Liver (tissue), 9 donors: Measurements from ENCODE around the gene ARMH3. TPM values are rescaled to one million over a fixed set of nuclear protein-coding genes. Genes with fewer than 3 reads are reported as not detected.

Experiments used
- DNase-seq: peaks from one replicate; pipeline ENCODE4 v3.0.0-alpha.2; 2017; ENCODE audit warnings: low spot score
- H3K27ac ChIP-seq, 2 donors: one replicate each; pipeline ENCODE4 v1.7.0; 2013; ENCODE audit warnings: inconsistent platforms in 2 of 2, low read length in 2 of 2, control low read depth in 1 of 2, low read depth in 1 of 2, mild to moderate bottlenecking in 1 of 2
- H3K27me3 ChIP-seq, 4 donors: one replicate each; pipeline versions ENCODE4 v1.6.1 to v1.7.0; 2013; ENCODE audit warnings: low read length in 3 of 4, inconsistent platforms in 1 of 4, mild to moderate bottlenecking in 1 of 4, moderate library complexity in 1 of 4; ENCODE audit not compliant: control insufficient read depth in 4 of 4, insufficient read depth in 4 of 4
- H3K36me3 ChIP-seq, 4 donors: one replicate each; pipeline versions ENCODE4 v1.6.1 to v1.7.0; 2013; ENCODE audit warnings: low read length in 3 of 4, mild to moderate bottlenecking in 3 of 4, low read depth in 1 of 4, moderate library complexity in 1 of 4; ENCODE audit not compliant: control insufficient read depth in 4 of 4, insufficient read depth in 3 of 4
- H3K4me1 ChIP-seq, 4 donors: one replicate each; pipeline versions ENCODE4 v1.6.1 to v1.7.0; 2013; ENCODE audit warnings: low read length in 3 of 4, mild to moderate bottlenecking in 3 of 4, moderate library complexity in 1 of 4; ENCODE audit not compliant: control insufficient read depth in 4 of 4, insufficient read depth in 4 of 4
- H3K4me3 ChIP-seq, 3 donors: one replicate each; pipeline versions ENCODE4 v1.6.1 to v1.7.0; 2013; ENCODE audit warnings: low read length in 3 of 3, control low read depth in 1 of 3, low read depth in 1 of 3, mild to moderate bottlenecking in 1 of 3
- H3K9ac ChIP-seq, 2 donors: one replicate each; pipeline ENCODE4 v1.7.0; 2013; ENCODE audit warnings: low read length in 2 of 2, mild to moderate bottlenecking in 2 of 2, moderate library complexity in 2 of 2, control low read depth in 1 of 2, low read depth in 1 of 2
- H3K9me3 ChIP-seq, 4 donors: one replicate each; pipeline versions ENCODE4 v1.6.1 to v1.7.0; 2013; ENCODE audit warnings: low read length in 3 of 4; ENCODE audit not compliant: control insufficient read depth in 4 of 4
- EGR1 ChIP-seq, 2 donors: IDR thresholded peaks; 2 replicates each; pipeline ENCODE4 v1.6.1; 2016 to 2018; ENCODE audit warnings: antibody characterized with exemption in 2 of 2, low read depth in 2 of 2
- FOXA1 ChIP-seq: IDR thresholded peaks from 2 replicates; pipeline ENCODE4 v1.6.1; 2016; ENCODE audit warnings: antibody characterized with exemption
- FOXA2 ChIP-seq: IDR thresholded peaks from 2 replicates; pipeline ENCODE4 v1.6.1; 2016; ENCODE audit warnings: antibody characterized with exemption
- GABPA ChIP-seq, 2 donors: IDR thresholded peaks in 1 of 2; conservative IDR thresholded peaks in 1 of 2; 2 replicates each; pipeline ENCODE4 v1.6.1; 2016; ENCODE audit warnings: antibody characterized with exemption in 2 of 2, mild to moderate bottlenecking in 1 of 2, moderate library complexity in 1 of 2
- HNF4A ChIP-seq, 2 donors: conservative IDR thresholded peaks; 2 replicates each; pipeline ENCODE4 v1.6.1; 2016; ENCODE audit warnings: antibody characterized with exemption in 2 of 2, mild to moderate bottlenecking in 2 of 2
- HNF4G ChIP-seq: IDR thresholded peaks from 2 replicates; pipeline ENCODE4 v1.6.1; 2016; ENCODE audit warnings: antibody characterized with exemption
- JUND ChIP-seq, 2 donors: IDR thresholded peaks; 2 replicates each; pipeline ENCODE4 v1.6.1; 2016; ENCODE audit warnings: antibody characterized with exemption in 2 of 2
- NR2F2 ChIP-seq: IDR thresholded peaks from 2 replicates; pipeline ENCODE4 v1.6.1; 2016; ENCODE audit warnings: antibody characterized with exemption
- RAD21 ChIP-seq, 2 donors: IDR thresholded peaks; 2 replicates each; pipeline ENCODE4 v1.6.1; 2016; ENCODE audit warnings: antibody characterized with exemption in 2 of 2, mild to moderate bottlenecking in 2 of 2
- RXRA ChIP-seq, 2 donors: IDR thresholded peaks; 2 replicates each; pipeline ENCODE4 v1.6.1; 2017 to 2018; ENCODE audit warnings: antibody characterized with exemption in 2 of 2, mild to moderate bottlenecking in 1 of 2
- SP1 ChIP-seq: IDR thresholded peaks from 2 replicates; pipeline ENCODE4 v1.6.1; 2018; ENCODE audit warnings: antibody characterized with exemption, mild to moderate bottlenecking
- TAF1 ChIP-seq: conservative IDR thresholded peaks from 2 replicates; pipeline ENCODE4 v1.6.1; 2016; ENCODE audit warnings: antibody characterized with exemption, mild to moderate bottlenecking
- YY1 ChIP-seq: IDR thresholded peaks from 2 replicates; pipeline ENCODE4 v1.6.1; 2016; ENCODE audit warnings: antibody characterized with exemption, mild to moderate bottlenecking
- WGBS: extraction: QIAGEN DNeasy Blood & Tissue Kit; methylation state at CpG from one replicate; pipeline ENCODE4 v1.1.7; 2013; 5-methylcytosine and 5-hydroxymethylcytosine counted together
- polyA plus RNA-seq, 2 donors: library from polyadenylated mRNA; stranded (reverse) in 1 of 2; unstranded in 1 of 2; fragments of 200-250 nt in 1 of 2; fragments of >200 nt in 1 of 2; fragmentation: Nextera tagmentation in 1 of 2; extraction: Ambion mirVana in 1 of 2; gene quantifications; one replicate each; pipeline versions ENCODE4 v1.2.1 to v1.2.3, GENCODE V29; 2013 to 2015
- total RNA-seq, 2 donors: library from RNA; depleted of rRNA; stranded (reverse); fragments of >200 nt; gene quantifications; one replicate each; pipeline ENCODE4 v1.2.3, GENCODE V29; 2014
- TF ChIP-seq, protein P1 (sequence below): IDR thresholded peaks from 2 replicates; pipeline ENCODE4 v1.6.1; 2016; ENCODE audit warnings: antibody characterized with exemption
- TF ChIP-seq, protein P2 (sequence below): fragments of 150-350 bp; IDR thresholded peaks from 2 replicates; pipeline ENCODE4 v1.5.1; 2017; ENCODE audit warnings: improper control_type of control experiment, low read depth, low read length; ENCODE audit not compliant: missing input control
- TF ChIP-seq, protein P3 (sequence below): IDR thresholded peaks from 2 replicates; pipeline ENCODE4 v1.6.1; 2016; ENCODE audit warnings: antibody characterized with exemption
- TF ChIP-seq, protein P4 (sequence below): IDR thresholded peaks from 2 replicates; pipeline ENCODE4 v1.6.1; 2016; ENCODE audit warnings: antibody characterized with exemption
- TF ChIP-seq, protein P5 (sequence below): IDR thresholded peaks from 2 replicates; pipeline ENCODE4 v1.6.1; 2016; ENCODE audit warnings: antibody characterized with exemption, mild to moderate bottlenecking
- donor health status: healthy.
- donor health status: healthy.
- donor health status: healthy.
- donor health status: healthy.
- donor health status: healthy.

ARMH3 gene
- total and polyA plus RNA-seq, 4 donors: 5.3 to 14.9 (median 9.2) TPM

DNA sequence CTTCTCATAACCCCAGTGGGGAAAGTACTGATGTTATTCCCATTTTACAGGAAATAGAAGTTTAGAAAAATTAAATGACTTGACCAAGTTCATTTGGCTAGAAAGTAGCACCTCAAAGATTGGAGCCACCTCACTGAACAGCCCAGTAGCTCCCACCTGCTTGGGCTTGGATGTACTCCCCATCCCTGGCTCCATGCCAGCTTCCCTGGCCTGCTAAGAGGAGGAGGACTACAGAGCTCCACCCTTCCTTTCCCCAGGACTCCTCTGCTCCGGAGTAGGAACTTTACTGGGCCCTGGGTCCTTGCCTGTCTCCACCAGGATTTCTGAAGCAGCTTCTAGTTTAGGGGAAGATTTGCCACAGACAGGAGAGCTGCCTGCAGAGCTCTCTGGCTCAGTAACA lies 12.2 kb upstream of the ARMH3 start:
- Histone ChIP-seq H3K27ac (no peak overlapping the region), H3K4me1 (peaks cover 11 to 22% (median 15%) of the 10 kb centered on the region in 4 donors), H3K4me3 (no peak overlapping the region), H3K9me3 (no peaks in the 10 kb centered on the region), H3K36me3 (peaks cover 0 to 2% (median 0%) of the 10 kb centered on the region in 4 donors), H3K27me3 (no peaks in the 10 kb centered on the region), H3K9ac (no peak overlapping the region)
- TF ChIP-seq RAD21 (IDR thresholded peaks at IDR 0.05): no peak
- TF ChIP-seq, protein P1, sequence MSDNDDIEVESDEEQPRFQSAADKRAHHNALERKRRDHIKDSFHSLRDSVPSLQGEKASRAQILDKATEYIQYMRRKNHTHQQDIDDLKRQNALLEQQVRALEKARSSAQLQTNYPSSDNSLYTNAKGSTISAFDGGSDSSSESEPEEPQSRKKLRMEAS: no peak
- TF ChIP-seq, protein P2, sequence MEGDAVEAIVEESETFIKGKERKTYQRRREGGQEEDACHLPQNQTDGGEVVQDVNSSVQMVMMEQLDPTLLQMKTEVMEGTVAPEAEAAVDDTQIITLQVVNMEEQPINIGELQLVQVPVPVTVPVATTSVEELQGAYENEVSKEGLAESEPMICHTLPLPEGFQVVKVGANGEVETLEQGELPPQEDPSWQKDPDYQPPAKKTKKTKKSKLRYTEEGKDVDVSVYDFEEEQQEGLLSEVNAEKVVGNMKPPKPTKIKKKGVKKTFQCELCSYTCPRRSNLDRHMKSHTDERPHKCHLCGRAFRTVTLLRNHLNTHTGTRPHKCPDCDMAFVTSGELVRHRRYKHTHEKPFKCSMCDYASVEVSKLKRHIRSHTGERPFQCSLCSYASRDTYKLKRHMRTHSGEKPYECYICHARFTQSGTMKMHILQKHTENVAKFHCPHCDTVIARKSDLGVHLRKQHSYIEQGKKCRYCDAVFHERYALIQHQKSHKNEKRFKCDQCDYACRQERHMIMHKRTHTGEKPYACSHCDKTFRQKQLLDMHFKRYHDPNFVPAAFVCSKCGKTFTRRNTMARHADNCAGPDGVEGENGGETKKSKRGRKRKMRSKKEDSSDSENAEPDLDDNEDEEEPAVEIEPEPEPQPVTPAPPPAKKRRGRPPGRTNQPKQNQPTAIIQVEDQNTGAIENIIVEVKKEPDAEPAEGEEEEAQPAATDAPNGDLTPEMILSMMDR: no peak
- no peak for TF ChIP-seq GABPA (IDR thresholded peaks at IDR 0.05 in 1 of 2, conservative IDR thresholded peaks at IDR 0.05 in 1 of 2)
- no peak for TF ChIP-seq NR2F2
- TF ChIP-seq JUND (IDR thresholded peaks at IDR 0.05): no peak
- TF ChIP-seq FOXA2: no peak
- no peak for TF ChIP-seq TAF1
- no peak for TF ChIP-seq EGR1 (IDR thresholded peaks at IDR 0.05; ENCODE audit: low read depth in 2 of 2)
- TF ChIP-seq, protein P3, sequence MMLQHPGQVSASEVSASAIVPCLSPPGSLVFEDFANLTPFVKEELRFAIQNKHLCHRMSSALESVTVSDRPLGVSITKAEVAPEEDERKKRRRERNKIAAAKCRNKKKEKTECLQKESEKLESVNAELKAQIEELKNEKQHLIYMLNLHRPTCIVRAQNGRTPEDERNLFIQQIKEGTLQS: no peak
- no peak for TF ChIP-seq YY1
- TF ChIP-seq, protein P4, sequence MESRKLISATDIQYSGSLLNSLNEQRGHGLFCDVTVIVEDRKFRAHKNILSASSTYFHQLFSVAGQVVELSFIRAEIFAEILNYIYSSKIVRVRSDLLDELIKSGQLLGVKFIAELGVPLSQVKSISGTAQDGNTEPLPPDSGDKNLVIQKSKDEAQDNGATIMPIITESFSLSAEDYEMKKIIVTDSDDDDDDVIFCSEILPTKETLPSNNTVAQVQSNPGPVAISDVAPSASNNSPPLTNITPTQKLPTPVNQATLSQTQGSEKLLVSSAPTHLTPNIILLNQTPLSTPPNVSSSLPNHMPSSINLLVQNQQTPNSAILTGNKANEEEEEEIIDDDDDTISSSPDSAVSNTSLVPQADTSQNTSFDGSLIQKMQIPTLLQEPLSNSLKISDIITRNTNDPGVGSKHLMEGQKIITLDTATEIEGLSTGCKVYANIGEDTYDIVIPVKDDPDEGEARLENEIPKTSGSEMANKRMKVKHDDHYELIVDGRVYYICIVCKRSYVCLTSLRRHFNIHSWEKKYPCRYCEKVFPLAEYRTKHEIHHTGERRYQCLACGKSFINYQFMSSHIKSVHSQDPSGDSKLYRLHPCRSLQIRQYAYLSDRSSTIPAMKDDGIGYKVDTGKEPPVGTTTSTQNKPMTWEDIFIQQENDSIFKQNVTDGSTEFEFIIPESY: no peak
- TF ChIP-seq FOXA1: no peak
- TF ChIP-seq HNF4G: no peak
- 62% methylated on average over 1 of the region's 1 CpG for WGBS
- no peak for DNase-seq

DNA sequence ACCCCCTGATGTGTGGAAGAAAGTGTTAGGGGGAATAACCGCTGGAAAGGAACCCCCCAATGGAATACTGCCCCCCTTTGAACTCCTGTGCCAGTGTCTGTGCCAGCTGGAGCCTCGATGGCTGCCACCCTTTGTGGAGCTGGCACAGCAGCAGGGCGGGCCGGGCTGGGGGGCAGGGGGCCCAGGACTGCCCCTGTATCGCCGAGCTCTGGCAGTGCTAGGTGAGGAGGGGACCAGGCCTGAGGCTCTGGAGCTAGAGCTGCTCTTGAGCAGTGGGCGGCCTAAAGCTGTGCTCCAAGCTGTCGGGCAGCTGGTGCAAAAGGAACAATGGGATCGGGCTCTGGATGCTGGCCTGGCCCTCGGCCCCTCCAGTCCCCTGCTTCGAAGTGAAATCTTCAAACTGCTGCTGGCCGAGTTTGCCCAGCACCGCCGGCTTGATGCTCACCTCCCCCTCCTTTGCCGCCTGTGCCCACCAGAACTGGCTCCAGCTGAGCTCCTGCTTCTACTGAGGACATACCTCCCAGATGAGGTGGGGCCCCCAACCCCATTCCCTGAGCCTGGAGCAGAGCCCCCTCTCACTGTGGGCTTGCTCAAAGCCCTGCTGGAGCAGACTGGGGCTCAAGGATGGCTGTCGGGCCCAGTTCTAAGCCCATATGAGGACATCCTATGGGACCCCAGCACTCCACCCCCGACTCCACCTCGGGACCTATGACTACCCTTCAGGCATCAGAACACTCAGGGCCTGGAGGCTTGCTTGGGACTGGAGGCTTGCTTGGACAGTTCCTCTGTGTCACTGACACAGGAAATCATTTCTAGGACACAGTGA lies 11.3 kb upstream of the ARMH3 start:
- no peak overlapping the region for H3K9ac ChIP-seq
- no peak overlapping the region for H3K27ac ChIP-seq
- WGBS: 93% methylated on average over 18 of the region's 18 CpGs
- H3K27me3 ChIP-seq: no peaks in the 10 kb centered on the region
- no peaks in the 10 kb centered on the region for H3K9me3 ChIP-seq
- no peak overlapping the region for H3K4me3 ChIP-seq
- DNase-seq: no peak
- peaks cover 0 to 2% (median 0%) of the 10 kb centered on the region in 4 donors for H3K36me3 ChIP-seq
- H3K4me1 ChIP-seq: peaks cover 11 to 22% (median 15%) of the 10 kb centered on the region in 4 donors
- TF ChIP-seq HNF4G (no peak), FOXA1 (no peak), EGR1 (IDR thresholded peaks at IDR 0.05; ENCODE audit: low read depth in 2 of 2) (no peak), TAF1 (no peak), YY1 (no peak), HNF4A (conservative IDR thresholded peaks at IDR 0.05) (no peak), RXRA (IDR thresholded peaks at IDR 0.05) (no peak), NR2F2 (no peak), SP1 (no peak), JUND (IDR thresholded peaks at IDR 0.05) (no peak), FOXA2 (no peak)
- TF ChIP-seq, protein P2: no peak
- TF ChIP-seq, protein P5, sequence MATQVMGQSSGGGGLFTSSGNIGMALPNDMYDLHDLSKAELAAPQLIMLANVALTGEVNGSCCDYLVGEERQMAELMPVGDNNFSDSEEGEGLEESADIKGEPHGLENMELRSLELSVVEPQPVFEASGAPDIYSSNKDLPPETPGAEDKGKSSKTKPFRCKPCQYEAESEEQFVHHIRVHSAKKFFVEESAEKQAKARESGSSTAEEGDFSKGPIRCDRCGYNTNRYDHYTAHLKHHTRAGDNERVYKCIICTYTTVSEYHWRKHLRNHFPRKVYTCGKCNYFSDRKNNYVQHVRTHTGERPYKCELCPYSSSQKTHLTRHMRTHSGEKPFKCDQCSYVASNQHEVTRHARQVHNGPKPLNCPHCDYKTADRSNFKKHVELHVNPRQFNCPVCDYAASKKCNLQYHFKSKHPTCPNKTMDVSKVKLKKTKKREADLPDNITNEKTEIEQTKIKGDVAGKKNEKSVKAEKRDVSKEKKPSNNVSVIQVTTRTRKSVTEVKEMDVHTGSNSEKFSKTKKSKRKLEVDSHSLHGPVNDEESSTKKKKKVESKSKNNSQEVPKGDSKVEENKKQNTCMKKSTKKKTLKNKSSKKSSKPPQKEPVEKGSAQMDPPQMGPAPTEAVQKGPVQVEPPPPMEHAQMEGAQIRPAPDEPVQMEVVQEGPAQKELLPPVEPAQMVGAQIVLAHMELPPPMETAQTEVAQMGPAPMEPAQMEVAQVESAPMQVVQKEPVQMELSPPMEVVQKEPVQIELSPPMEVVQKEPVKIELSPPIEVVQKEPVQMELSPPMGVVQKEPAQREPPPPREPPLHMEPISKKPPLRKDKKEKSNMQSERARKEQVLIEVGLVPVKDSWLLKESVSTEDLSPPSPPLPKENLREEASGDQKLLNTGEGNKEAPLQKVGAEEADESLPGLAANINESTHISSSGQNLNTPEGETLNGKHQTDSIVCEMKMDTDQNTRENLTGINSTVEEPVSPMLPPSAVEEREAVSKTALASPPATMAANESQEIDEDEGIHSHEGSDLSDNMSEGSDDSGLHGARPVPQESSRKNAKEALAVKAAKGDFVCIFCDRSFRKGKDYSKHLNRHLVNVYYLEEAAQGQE: no peak
- TF ChIP-seq, protein P4: no peak
